Astrocyte of the cerebellum (primary cell): ENCODE results near the gene NMB.
"Not testable (repeated sequence)": the region's sequence is repeated elsewhere in the genome, so short reads cannot be mapped to it uniquely, and the experiment has no call there.

Source experiments
- DNase-seq: peaks from one replicate; pipeline ENCODE4 v3.0.0-alpha.2; 2011; ENCODE audit warnings: low read depth
- H3K4me3 ChIP-seq: 2 replicates; pipeline ENCODE4 v1.5.1; 2011; ENCODE audit warnings: mild to moderate bottlenecking, low read depth, low read length, moderate library complexity
- CTCF ChIP-seq: IDR thresholded peaks from 2 replicates; pipeline ENCODE4 v1.5.1; 2012; ENCODE audit warnings: low read length, low read depth, moderate library complexity, mild to moderate bottlenecking; ENCODE audit errors: missing control alignments
- in situ Hi-C: cut with HindIII; loops from 2 replicates; pipeline ENCODE4 v1.10.0; 2017; ENCODE audit warnings: low sequenced_read_pairs

NMB gene

GRCh38 chr15:84690342-84690741 lies 32.3 kb upstream of the NMB start:
- in situ Hi-C loops = no loop called here
- DNase-seq = no peak

GRCh38 chr15:84689858-84690257 lies 31.9 kb upstream of the NMB start:
- H3K4me3 ChIP-seq = no peak overlapping the region
- no peak for DNase-seq
- no peak for TF ChIP-seq CTCF
- in situ Hi-C loops = no loop called here

More at GRCh38 chr15:84690342-84690741, 32.3 kb upstream of the NMB start:
- H3K4me3 ChIP-seq = no peak overlapping the region
- TF ChIP-seq CTCF = no peak

GRCh38 chr15:84686446-84686845 lies 28.4 kb upstream of the NMB start:
- DNase-seq, in situ Hi-C loops, H3K4me3 ChIP-seq: not testable (repeated sequence)

- TF ChIP-seq CTCF = no peak
- in situ Hi-C loops = no loop called here
- DNase-seq = peak; percentile 19
- H3K4me3 ChIP-seq = no peak overlapping the region
Observed at GRCh38 chr15:84685304-84685703, 27.3 kb upstream of the NMB start.

- in situ Hi-C loops = no loop called here
- peak; percentile 65 for DNase-seq
- TF ChIP-seq CTCF = no peak
Observed at GRCh38 chr15:84684092-84684491, 26.1 kb upstream of the NMB start.

GRCh38 chr15:84681831-84682230 lies 23.8 kb upstream of the NMB start:
- no peak for DNase-seq
- no peak overlapping the region for H3K4me3 ChIP-seq
- TF ChIP-seq CTCF = no peak
- in situ Hi-C loops = no loop called here

More at GRCh38 chr15:84684092-84684491, 26.1 kb upstream of the NMB start:
- H3K4me3 ChIP-seq = no peak overlapping the region

GRCh38 chr15:84671211-84671610 lies 13.2 kb upstream of the NMB start:
- DNase-seq = peak; percentile 85
- no peak for TF ChIP-seq CTCF
- no peak overlapping the region for H3K4me3 ChIP-seq
- in situ Hi-C loops = no loop called here
